Stimulated activated CD8-positive, alpha-beta memory T cell treated with anti-CD3 and anti-CD28 coated beads, Interleukin-2, amount 100 ng/mL, for 1 hour (primary cell): Measurements from ENCODE around the gene MMP25.

Experiments
- DNase-seq, 2 donors: peaks; one replicate each; pipeline ENCODE4 v3.0.0-alpha.2; 2020; ENCODE audit warnings: low read depth in 2 of 2

Gene MMP25

GRCh38 chr16:3045758-3046640, at the start of gene MMP25:
Gene MMP25 (plus strand): TSS chr16:3046561. CDS start chr16:3046918, 357 bp downstream.
- no peak for DNase-seq

GRCh38 chr16:2999929-3000328, 46.4 kb upstream of the MMP25 start:
- DNase-seq = no peak

- no peak for DNase-seq
These were observed 45.8 kb upstream of the MMP25 start for GRCh38 chr16:3000540-3000939.

GRCh38 chr16:3001316-3001715, 45.0 kb upstream of the MMP25 start:
- no peak for DNase-seq

- DNase-seq = peak; percentile 89 to 91
These were observed 42.6 kb upstream of the MMP25 start for GRCh38 chr16:3003582-3004270.

- DNase-seq = no peak
These were observed 42.0 kb upstream of the MMP25 start for GRCh38 chr16:3004319-3004718.

- no peak for DNase-seq
These were observed 41.5 kb upstream of the MMP25 start for GRCh38 chr16:3004781-3005284.

GRCh38 chr16:3007059-3007956, 39.1 kb upstream of the MMP25 start:
- DNase-seq = no peak

- no peak for DNase-seq
These were observed 38.2 kb upstream of the MMP25 start for GRCh38 chr16:3007957-3008689.

- DNase-seq = no peak
These were observed 37.7 kb upstream of the MMP25 start for GRCh38 chr16:3008690-3009037.

- DNase-seq = no peak
These were observed 36.6 kb upstream of the MMP25 start for GRCh38 chr16:3009568-3010390.

- DNase-seq = no peak
These were observed 35.9 kb upstream of the MMP25 start for GRCh38 chr16:3010510-3010909.

- DNase-seq = no peak
These were observed 34.1 kb upstream of the MMP25 start for GRCh38 chr16:3012246-3012645.

- DNase-seq = no peak
These were observed 33.4 kb upstream of the MMP25 start, which contains the start of gene CLDN9 for GRCh38 chr16:3012828-3013420. Gene CLDN9 (plus strand): TSS chr16:3012923. CDS start chr16:3013363, 440 bp downstream.

- DNase-seq = no peak
These were observed 32.8 kb upstream of the MMP25 start for GRCh38 chr16:3013491-3013951.

GRCh38 chr16:3013998-3014690, 32.2 kb upstream of the MMP25 start:
- no peak for DNase-seq

GRCh38 chr16:3014971-3015370, 31.4 kb upstream of the MMP25 start:
- DNase-seq = no peak

GRCh38 chr16:3015865-3016521, 30.4 kb upstream of the MMP25 start:
- DNase-seq = no peak

- no peak for DNase-seq
These were observed 29.0 kb upstream of the MMP25 start for GRCh38 chr16:3017344-3017743.
